Measurements from ENCODE around the gene SIDT1. TPM values are rescaled to one million over a fixed set of nuclear protein-coding genes. Genes with fewer than 3 reads are reported as not detected.

Gene SIDT1
- polyA plus RNA-seq, 1 donor, result 2.6 TPM

Other genes starting within 250 kb of the SIDT1 start
- 8.3 TPM for gene CFAP44, start 91.1 kb upstream of the SIDT1 start, polyA plus RNA-seq (ENCODE audit: insufficient read length)
- 6.3 TPM for gene SPICE1, start 17.4 kb upstream of the SIDT1 start, polyA plus RNA-seq (ENCODE audit: insufficient read length)
- 18.1 TPM for gene USF3, start 164.1 kb downstream of the SIDT1 start, polyA plus RNA-seq (ENCODE audit: insufficient read length)
- gene NAA50, start 213.7 kb downstream of the SIDT1 start, polyA plus RNA-seq (ENCODE audit: insufficient read length), result 158 TPM
- gene ATP6V1A, start 214.5 kb downstream of the SIDT1 start, polyA plus RNA-seq (ENCODE audit: insufficient read length), result 16.7 TPM